Endothelial cell of umbilical vein (primary cell): ENCODE results near the gene WFIKKN2. TPM values are rescaled to one million over a fixed set of nuclear protein-coding genes. Genes with fewer than 3 reads are reported as not detected.

Experiments
- BruUV-seq: library from RNA; stranded (reverse); fragments of 400-500 nt; replicated peaks from 2 replicates; lab custom pipeline; 2021; lab: Mats Ljungman, UMichigan
- CTCF ChIA-PET: fragments of 300-600, 350-600 bp; sonication (Branson Sonifier 250); formaldehyde crosslinking; loops from one replicate; lab custom pipeline; 2021; ENCODE audit warnings: antibody characterized with exemption, inconsistent platforms; lab: Charles Lee
- POLR2A ChIA-PET: fragments of 300-600, 350-600 bp; sonication (Branson Sonifier 250); formaldehyde crosslinking; loops from one replicate; lab custom pipeline; 2021; ENCODE audit warnings: antibody characterized with exemption, inconsistent platforms; lab: Charles Lee
- DNase-seq: peaks from one replicate; pipeline ENCODE4 v3.0.0-alpha.2; 2011; ENCODE audit warnings: low read depth, low spot score
- FAIRE-seq: peaks from 2 replicates; lab custom pipeline; 2011; peaks lifted over from hg19 to GRCh38; lab: Jason Lieb, UNC
- H2AFZ ChIP-seq: 2 replicates; pipeline ENCODE4 v1.6.0; 2012; ENCODE audit warnings: low read depth, low read length, control low read depth, inconsistent platforms
- H3K27ac ChIP-seq: 2 replicates; pipeline ENCODE4 v1.5.1; 2011; ENCODE audit warnings: low read depth, mild to moderate bottlenecking, control low read depth, low read length, moderate library complexity; ENCODE audit not compliant: insufficient read depth
- H3K27me3 ChIP-seq, 2 experiments: 2 replicates each; pipeline versions ENCODE4 v1.6.0 to v1.6.1; 2011; ENCODE audit warnings: low read length in 2 of 2, mixed read lengths in 1 of 2; ENCODE audit not compliant: control insufficient read depth in 2 of 2, insufficient read depth in 2 of 2
- H3K36me3 ChIP-seq, 2 experiments: 2 replicates in 1 of 2; 3 replicates in 1 of 2; pipeline ENCODE4 v1.5.1; 2011; ENCODE audit warnings: low read length in 2 of 2, mild to moderate bottlenecking in 1 of 2, moderate library complexity in 1 of 2; ENCODE audit not compliant: control insufficient read depth in 2 of 2, insufficient read depth in 2 of 2; ENCODE audit errors: extremely low read depth in 1 of 2
- H3K4me1 ChIP-seq: 3 replicates; pipeline ENCODE4 v1.5.1; 2011; ENCODE audit warnings: mild to moderate bottlenecking, low read length; ENCODE audit not compliant: control insufficient read depth, insufficient read depth; ENCODE audit errors: extremely low read depth
- H3K4me2 ChIP-seq: 2 replicates; pipeline ENCODE4 v1.6.1; 2011; ENCODE audit warnings: low read length, control low read depth, mixed read lengths; ENCODE audit not compliant: insufficient read depth
- H3K4me3 ChIP-seq, 3 experiments: fragments of 200-600 bp in 1 of 3; sonication (generic), shearing (Covaris generic) in 1 of 3; replicated peaks in 1 of 3; 2 replicates each; pipeline ENCODE4 v1.5.1; 2011 to 2016; ENCODE audit warnings: control low read depth in 3 of 3, low read length in 3 of 3, mild to moderate bottlenecking in 2 of 3, inconsistent platforms in 1 of 3, low read depth in 1 of 3, moderate library complexity in 1 of 3; ENCODE audit not compliant: insufficient read depth in 1 of 3
- H3K79me2 ChIP-seq: 2 replicates; pipeline ENCODE4 v1.6.0; 2012; ENCODE audit warnings: low read length, inconsistent platforms; ENCODE audit not compliant: control insufficient read depth, insufficient read depth
- H3K9ac ChIP-seq: replicated peaks from 2 replicates; pipeline ENCODE3; 2011; ENCODE audit warnings: low read length, control low read depth; ENCODE audit not compliant: insufficient read depth; ENCODE audit errors: extremely low read depth
- H3K9me1 ChIP-seq: replicated peaks from 3 replicates; pipeline ENCODE4 v1.6.0; 2011; ENCODE audit warnings: mild to moderate bottlenecking, low read length; ENCODE audit not compliant: control insufficient read depth, insufficient read depth; ENCODE audit errors: extremely low read depth
- H3K9me3 ChIP-seq: replicated peaks from 2 replicates; pipeline ENCODE4 v1.5.1; 2012; ENCODE audit warnings: low read length, inconsistent platforms; ENCODE audit not compliant: control insufficient read depth, insufficient read depth
- H4K20me1 ChIP-seq: replicated peaks from 2 replicates; pipeline ENCODE3; 2011; ENCODE audit warnings: mild to moderate bottlenecking, low read length; ENCODE audit not compliant: control insufficient read depth, insufficient read depth; ENCODE audit errors: extremely low read depth
- EZH2 ChIP-seq: IDR thresholded peaks from 2 replicates; pipeline ENCODE4 v1.6.1; 2012; ENCODE audit warnings: borderline replicate concordance, low read depth, mild to moderate bottlenecking, moderate library complexity, low read length, inconsistent platforms; ENCODE audit not compliant: severe bottlenecking
- FOS ChIP-seq: IDR thresholded peaks from 2 replicates; pipeline ENCODE4 v1.6.1; 2011; ENCODE audit warnings: mild to moderate bottlenecking, low read length, moderate library complexity, borderline replicate concordance; ENCODE audit not compliant: insufficient read depth
- GATA2 ChIP-seq: IDR thresholded peaks from 2 replicates; pipeline ENCODE4 v1.7.0; 2011; ENCODE audit warnings: low read depth, mild to moderate bottlenecking, moderate library complexity, mixed read lengths, low read length; ENCODE audit not compliant: insufficient read length, insufficient read depth
- JUN ChIP-seq: IDR thresholded peaks from 2 replicates; pipeline ENCODE4 v1.6.1; 2011; ENCODE audit warnings: borderline replicate concordance, low read depth; ENCODE audit not compliant: insufficient read length, insufficient read depth
- MAX ChIP-seq: IDR thresholded peaks from 2 replicates; pipeline ENCODE4 v1.6.1; 2011; ENCODE audit not compliant: insufficient read depth, insufficient read length
- MYC ChIP-seq: IDR thresholded peaks from one replicate; pipeline ENCODE4 v1.6.1; 2011; ENCODE audit warnings: mild to moderate bottlenecking, low read depth, low read length
- POLR2A ChIP-seq: IDR thresholded peaks from 2 replicates; pipeline ENCODE4 v1.6.1; 2012; ENCODE audit warnings: low read depth, mild to moderate bottlenecking, control low read depth, low read length
- POLR2AphosphoS5 ChIP-seq: IDR thresholded peaks from 2 replicates; pipeline ENCODE4 v1.6.1; 2012; ENCODE audit warnings: low read depth, mild to moderate bottlenecking, control low read depth, low read length, moderate library complexity; ENCODE audit not compliant: insufficient read depth
- dilution Hi-C: fragments of 300-500 bp; cut with MboI; formaldehyde crosslinking; loops from one replicate; pipeline ENCODE4 v1.15.0; 2019; ENCODE audit warnings: low sequenced_read_pairs; ENCODE audit not compliant: extremely low pct_ligation_motif_present
- intact Hi-C: fragments of 100-400 bp; cut with micrococcal nuclease; formaldehyde crosslinking; loops from one replicate; pipeline ENCODE4 v1.10.0; 2022
- polyA plus RNA-seq, 4 experiments: library from polyadenylated mRNA; depleted of rRNA in 3 of 4; stranded (reverse) in 3 of 4; unstranded in 1 of 4; fragments of >200 nt; gene quantifications; 2 replicates each; pipeline versions ENCODE4 v1.2.1 to v1.2.3, GENCODE V29; 2011 to 2012; ENCODE audit warnings: missing spikeins in 1 of 4
- total RNA-seq: library from RNA; stranded (reverse); gene quantifications from 2 replicates; pipeline ENCODE4 v1.2.3, GENCODE V29; 2021
- TF ChIP-seq, protein P1 (sequence below), 2 donors: IDR thresholded peaks; 1 replicate in 1 of 2; 2 replicates in 1 of 2; pipeline ENCODE4 v1.5.1; 2011; ENCODE audit warnings: low read length in 2 of 2, mild to moderate bottlenecking in 2 of 2, moderate library complexity in 2 of 2, control low read depth in 1 of 2, inconsistent platforms in 1 of 2, low read depth in 1 of 2; ENCODE audit not compliant: insufficient read depth in 1 of 2; ENCODE audit errors: extremely low read depth in 1 of 2

The WFIKKN2 gene
- total and polyA plus RNA-seq, 2 donors (not counting 3 experiments of a cell fraction or from before 2014, with no cell fraction given), result 0.03 TPM; not detected in 1

DNA sequence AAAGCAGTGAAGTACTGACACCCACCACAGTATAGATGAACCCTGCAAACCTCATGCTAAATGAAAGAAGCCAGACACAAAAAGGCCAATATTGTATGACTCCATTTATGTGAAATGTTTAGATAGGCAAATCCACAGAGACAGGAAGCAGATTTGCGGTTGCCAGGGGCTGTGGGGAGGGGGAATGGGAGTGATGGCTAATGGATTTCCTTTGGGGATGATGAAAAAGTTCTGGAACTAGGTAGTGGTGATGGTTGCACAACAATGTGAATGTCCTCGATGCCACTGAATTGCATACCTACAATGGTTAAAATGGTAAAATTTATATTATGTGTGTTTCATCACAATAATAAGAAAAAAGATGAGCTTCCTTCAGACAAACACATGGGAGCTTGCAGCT, 28.4 kb upstream of the WFIKKN2 start:
- Histone ChIP-seq H3K4me2 (no peak overlapping the region), H3K4me3 (no peak overlapping the region), H3K9me3 (no peaks in the 10 kb centered on the region), H3K36me3 (no peaks in the 10 kb centered on the region), H3K27ac (no peak overlapping the region), H3K79me2 (no peaks in the 10 kb centered on the region), H4K20me1 (no peaks in the 10 kb centered on the region), H2AFZ (no peak overlapping the region), H3K4me1 (no peaks in the 10 kb centered on the region), H3K9ac (no peak overlapping the region), H3K27me3 (peaks cover 0 to 3% of the 10 kb centered on the region in 2 experiments), H3K9me1 (no peaks in the 10 kb centered on the region)
- POLR2A ChIA-PET, result no interaction called here
- FAIRE-seq (no peak), DNase-seq (no peak)
- TF ChIP-seq POLR2AphosphoS5, result no peak
- TF ChIP-seq GATA2, result no peak
- no peak for TF ChIP-seq JUN
- TF ChIP-seq EZH2, result no peak
- TF ChIP-seq, protein P1, sequence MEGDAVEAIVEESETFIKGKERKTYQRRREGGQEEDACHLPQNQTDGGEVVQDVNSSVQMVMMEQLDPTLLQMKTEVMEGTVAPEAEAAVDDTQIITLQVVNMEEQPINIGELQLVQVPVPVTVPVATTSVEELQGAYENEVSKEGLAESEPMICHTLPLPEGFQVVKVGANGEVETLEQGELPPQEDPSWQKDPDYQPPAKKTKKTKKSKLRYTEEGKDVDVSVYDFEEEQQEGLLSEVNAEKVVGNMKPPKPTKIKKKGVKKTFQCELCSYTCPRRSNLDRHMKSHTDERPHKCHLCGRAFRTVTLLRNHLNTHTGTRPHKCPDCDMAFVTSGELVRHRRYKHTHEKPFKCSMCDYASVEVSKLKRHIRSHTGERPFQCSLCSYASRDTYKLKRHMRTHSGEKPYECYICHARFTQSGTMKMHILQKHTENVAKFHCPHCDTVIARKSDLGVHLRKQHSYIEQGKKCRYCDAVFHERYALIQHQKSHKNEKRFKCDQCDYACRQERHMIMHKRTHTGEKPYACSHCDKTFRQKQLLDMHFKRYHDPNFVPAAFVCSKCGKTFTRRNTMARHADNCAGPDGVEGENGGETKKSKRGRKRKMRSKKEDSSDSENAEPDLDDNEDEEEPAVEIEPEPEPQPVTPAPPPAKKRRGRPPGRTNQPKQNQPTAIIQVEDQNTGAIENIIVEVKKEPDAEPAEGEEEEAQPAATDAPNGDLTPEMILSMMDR (IDR thresholded peaks at IDR 0.05; ENCODE audit: extremely low read depth in 1 of 2, insufficient read depth in 1 of 2, low read depth in 1 of 2, low read length in 2 of 2), result no peak
- no peak for TF ChIP-seq MAX
- no peak for TF ChIP-seq POLR2A
- TF ChIP-seq FOS, result no peak
- no peak for TF ChIP-seq MYC
- intact Hi-C loops, result no loop called here
- BruUV-seq, result no TSS peak
- CTCF ChIA-PET, result interaction anchor here (0.5 to 3.2 kb wide), 4 partner anchors 22 to 153 kb away, joined by 3 to 19 read pairs (median 4); no protein-coding TSS in a partner anchor
- dilution Hi-C loops, result no loop called here
